A549 (cell line): Measurements from ENCODE around the gene CEBPB. TPM values are rescaled to one million over a fixed set of nuclear protein-coding genes. Genes with fewer than 3 reads are reported as not detected.

Experiments
- ATAC-seq, 2 experiments: fragments of 200-7000 bp in 1 of 2; fragments of >200 bp in 1 of 2; cut with Nextera tagmentation in 1 of 2; cut with Tn5 transposase in 1 of 2; 3 replicates each; pipeline versions ENCODE4 v1.8.0 to v1.9.1; 2018 to 2020; ENCODE audit warnings: mild to moderate bottlenecking in 1 of 2, moderate library complexity in 1 of 2
- CTCF ChIA-PET: fragments of 300-600 bp; sonication (Branson Sonifier 250); formaldehyde crosslinking; extraction: SDS; loops from one replicate; lab custom pipeline; 2021; ENCODE audit warnings: antibody characterized with exemption, inconsistent platforms; lab: Yijun Ruan, JAX
- POLR2A ChIA-PET: fragments of 350-600 bp; formaldehyde crosslinking; extraction: SDS; loops from one replicate; lab custom pipeline; 2021; ENCODE audit warnings: antibody characterized with exemption, inconsistent platforms; lab: Yijun Ruan, JAX
- DNase-seq, 2 experiments: peaks; one replicate each; pipeline versions ENCODE4 v3.0.0 to v3.0.0-alpha.2; 2011 to 2016; ENCODE audit warnings: low read depth in 1 of 2, low spot score in 1 of 2
- FAIRE-seq: peaks from 2 replicates; lab custom pipeline; 2011; peaks lifted over from hg19 to GRCh38; lab: Jason Lieb, UNC
- H3K27ac ChIP-seq, 2 experiments: fragments of >200 bp; sonication (Bioruptor Twin); formaldehyde crosslinking; 3 replicates each; pipeline ENCODE4 v1.5.1; 2016 to 2017
- H3K4me1 ChIP-seq: fragments of >200 bp; sonication (Bioruptor Twin); formaldehyde crosslinking; 3 replicates; pipeline ENCODE4 v1.6.1; 2016
- H3K4me2 ChIP-seq: fragments of >200 bp; sonication (Bioruptor Twin); formaldehyde crosslinking; 3 replicates; pipeline ENCODE4 v1.6.1; 2016
- H3K4me3 ChIP-seq: fragments of >200 bp; sonication (Bioruptor Twin); formaldehyde crosslinking; 3 replicates; pipeline ENCODE4 v1.5.1; 2016
- H3K9me3 ChIP-seq: fragments of >200 bp; sonication (Bioruptor Twin); formaldehyde crosslinking; 3 replicates; pipeline ENCODE4 v1.6.1; 2016
- BHLHE40 ChIP-seq: IDR thresholded peaks from 2 replicates; pipeline ENCODE4 v1.6.1; 2012; ENCODE audit warnings: low read depth, low read length, inconsistent platforms
- CBX8 ChIP-seq: fragments of 200-600 bp; sonication (generic); IDR thresholded peaks from 2 replicates; pipeline ENCODE4 v1.6.1; 2016
- CEBPB ChIP-seq, 2 experiments: fragments of >200 bp in 1 of 2; sonication (Bioruptor Twin) in 1 of 2; formaldehyde crosslinking in 1 of 2; IDR thresholded peaks; 2 replicates each; pipeline ENCODE4 v1.6.1; 2012 to 2016
- CHD4 ChIP-seq: fragments of 200-600 bp; sonication (generic); IDR thresholded peaks from 2 replicates; pipeline ENCODE4 v1.6.1; 2016; ENCODE audit warnings: antibody characterized with exemption, mild to moderate bottlenecking, borderline replicate concordance
- CTCF ChIP-seq: fragments of >200 bp; sonication (Bioruptor Twin); formaldehyde crosslinking; IDR thresholded peaks from 3 replicates; pipeline ENCODE4 v1.5.1; 2016
- EP300 ChIP-seq, 2 experiments: fragments of >200 bp; sonication (Bioruptor Twin); formaldehyde crosslinking; IDR thresholded peaks; 2 replicates in 1 of 2; 3 replicates in 1 of 2; pipeline ENCODE4 v1.6.1; 2016 to 2017
- ESRRA ChIP-seq: fragments of 150-350 bp; IDR thresholded peaks from 2 replicates; pipeline ENCODE4 v1.6.1; 2014; ENCODE audit warnings: mild to moderate bottlenecking, low read length, borderline replicate concordance
- FOSB ChIP-seq: fragments of 250-450 bp; sonication (Bioruptor Pico); IDR thresholded peaks from 2 replicates; pipeline ENCODE4 v1.5.0; 2020; ENCODE audit warnings: mild to moderate bottlenecking, moderate library complexity
- FOSL2 ChIP-seq, 2 experiments: fragments of 450-650 bp in 1 of 2; fragments of >200 bp in 1 of 2; sonication (Bioruptor Twin) in 1 of 2; formaldehyde crosslinking; IDR thresholded peaks; 2 replicates each; pipeline versions ENCODE4 v1.5.0 to v1.6.1; 2016 to 2020; ENCODE audit warnings: mild to moderate bottlenecking in 1 of 2, moderate library complexity in 1 of 2
- GATA3 ChIP-seq: IDR thresholded peaks from 2 replicates; pipeline ENCODE4 v1.6.1; 2012; ENCODE audit warnings: borderline replicate concordance
- HDAC2 ChIP-seq: fragments of 200-600 bp; sonication (generic); IDR thresholded peaks from 2 replicates; pipeline ENCODE4 v1.6.1; 2016
- HES2 ChIP-seq: fragments of >200 bp; sonication (Bioruptor Twin); formaldehyde crosslinking; IDR thresholded peaks from 2 replicates; pipeline ENCODE4 v1.6.1; 2016
- HOXB5 ChIP-seq: fragments of 250-450 bp; sonication (Bioruptor Pico); IDR thresholded peaks from 2 replicates; pipeline ENCODE4 v1.5.0; 2020; ENCODE audit warnings: mild to moderate bottlenecking, moderate library complexity
- JUN ChIP-seq, 2 experiments: fragments of >200 bp; sonication (Bioruptor Twin); formaldehyde crosslinking; IDR thresholded peaks; 2 replicates in 1 of 2; 3 replicates in 1 of 2; pipeline ENCODE4 v1.6.1; 2016 to 2017
- JUNB ChIP-seq: fragments of >200 bp; sonication (Bioruptor Twin); formaldehyde crosslinking; IDR thresholded peaks from 2 replicates; pipeline ENCODE4 v1.6.1; 2016
- KDM1A ChIP-seq: fragments of 200-600 bp; sonication (generic); IDR thresholded peaks from 2 replicates; pipeline ENCODE4 v1.6.1; 2016; ENCODE audit warnings: low read depth, mild to moderate bottlenecking
- KDM5A ChIP-seq: fragments of 200-600 bp; sonication (generic); IDR thresholded peaks from 2 replicates; pipeline ENCODE4 v1.6.1; 2016; ENCODE audit warnings: antibody characterized with exemption, mild to moderate bottlenecking
- MAX ChIP-seq: IDR thresholded peaks from 2 replicates; pipeline ENCODE4 v1.6.1; 2012
- MAZ ChIP-seq: fragments of 150-350 bp; IDR thresholded peaks from 2 replicates; pipeline ENCODE4 v1.6.1; 2014; ENCODE audit warnings: antibody characterized with exemption, low read depth, low read length, borderline replicate concordance
- MYC ChIP-seq: IDR thresholded peaks from 2 replicates; pipeline ENCODE4 v1.6.1; 2012; ENCODE audit warnings: mild to moderate bottlenecking, inconsistent platforms, low read length, improper control_type of control experiment, borderline replicate concordance
- NFE2L2 ChIP-seq: fragments of 150-350 bp; conservative IDR thresholded peaks from 2 replicates; pipeline ENCODE4 v1.6.1; 2014; ENCODE audit warnings: low read length
- NR3C1 ChIP-seq: fragments of >200 bp; sonication (Bioruptor Twin); formaldehyde crosslinking; IDR thresholded peaks from 3 replicates; pipeline ENCODE4 v1.6.1; 2017
- PHF8 ChIP-seq: fragments of 200-600 bp; sonication (generic); IDR thresholded peaks from 2 replicates; pipeline ENCODE4 v1.6.1; 2016; ENCODE audit warnings: low read depth, mild to moderate bottlenecking, antibody characterized with exemption, moderate library complexity, borderline replicate concordance
- POLR2A ChIP-seq: IDR thresholded peaks from 2 replicates; pipeline ENCODE4 v1.6.1; 2012; ENCODE audit warnings: mild to moderate bottlenecking, low read length
- RAD21 ChIP-seq, 2 experiments: fragments of >200 bp in 1 of 2; sonication (Bioruptor Twin) in 1 of 2; formaldehyde crosslinking in 1 of 2; IDR thresholded peaks in 1 of 2; conservative IDR thresholded peaks in 1 of 2; 2 replicates in 1 of 2; 3 replicates in 1 of 2; pipeline ENCODE4 v1.6.1; 2012 to 2018; ENCODE audit warnings: inconsistent platforms in 1 of 2
- SREBF2 ChIP-seq: fragments of 450-650 bp; IDR thresholded peaks from 2 replicates; pipeline ENCODE4 v1.6.1; 2014; ENCODE audit warnings: mild to moderate bottlenecking, moderate library complexity
- TFCP2L1 ChIP-seq: fragments of 250-450 bp; sonication (Bioruptor Pico); IDR thresholded peaks from 2 replicates; pipeline ENCODE4 v1.5.0; 2021; ENCODE audit warnings: mild to moderate bottlenecking
- TP53 ChIP-seq: fragments of 250-450 bp; sonication (Bioruptor Pico); IDR thresholded peaks from 2 replicates; pipeline ENCODE4 v1.5.0; 2021; ENCODE audit warnings: mild to moderate bottlenecking, moderate library complexity
- ZFP36 ChIP-seq: fragments of 450-650 bp; IDR thresholded peaks from 2 replicates; pipeline ENCODE4 v1.6.1; 2014; ENCODE audit warnings: borderline replicate concordance; ENCODE audit not compliant: partially characterized antibody
- ZSCAN20 ChIP-seq: fragments of 250-450 bp; sonication (Bioruptor Pico); IDR thresholded peaks from 2 replicates; pipeline ENCODE4 v1.8.0; 2022; ENCODE audit warnings: mild to moderate bottlenecking, moderate library complexity
- WGBS: methylation state at CpG from one replicate; pipeline ENCODE4 v1.1.6; 2017; ENCODE audit errors: missing lambda C conversion rate; 5-methylcytosine and 5-hydroxymethylcytosine counted together
- polyA plus RNA-seq, 4 experiments: library from polyadenylated mRNA; depleted of rRNA in 3 of 4; stranded (reverse); fragments of >200 nt; fragmentation: RNase III in 1 of 4; extraction: RNeasy Plus Mini Kit Qiagen cat#74134 plus additional on column Dnase treatment in 1 of 4; gene quantifications; 2 replicates in 3 of 4; 3 replicates in 1 of 4; pipeline ENCODE4 v1.2.3, GENCODE V29; 2011 to 2017
- TF ChIP-seq, protein P1 (sequence below): IDR thresholded peaks from 2 replicates; pipeline ENCODE4 v1.6.1; 2012

The CEBPB gene
- polyA plus RNA-seq, 2 of the 4 experiments (the other 2 are of a cell fraction), result 45.4 to 74.0 TPM

GRCh38 chr20:50142812-50143211 lies 47.8 kb upstream of the CEBPB start:
- 77% methylated on average over 6 of the region's 6 CpGs for WGBS

GRCh38 chr20:50144362-50144761 lies 46.3 kb upstream of the CEBPB start:
- H3K9me3 ChIP-seq, result no peaks in the 10 kb centered on the region
- POLR2A ChIA-PET, result interaction anchor here (0.6 to 2.5 kb wide), 7 partner anchors 9 to 33 kb away, joined by 3 to 48 read pairs (median 4); partner anchors contain the start of gene PEDS1
- WGBS, result 3% methylated on average over 4 of the region's 4 CpGs
- peak overlapping the region; percentile 91 to 95 for H3K27ac ChIP-seq
- no peak overlapping the region for H3K4me3 ChIP-seq
- DNase-seq (peak; percentile 49 to 89), ATAC-seq (peak; percentile 89 to 90), FAIRE-seq (no peak)
- H3K4me2 ChIP-seq, result peak overlapping the region; percentile 74
- H3K4me1 ChIP-seq, result peaks cover 72% of the 10 kb centered on the region
- TF ChIP-seq GATA3, result peak; percentile 70; the same call in 1 of the 2 replicates
- TF ChIP-seq NFE2L2, result 0 out of 2 replicates have a peak, but pooled peaks have one; percentile 35
- peak; percentile 65; the same call in 1 of the 2 replicates for TF ChIP-seq MYC
- no peak for TF ChIP-seq CBX8
- TF ChIP-seq CEBPB (IDR thresholded peaks at IDR 0.05), result peak; percentile 93 to 95
- peak; percentile 73 for TF ChIP-seq MAX
- TF ChIP-seq MAZ, result no peak
- TF ChIP-seq HDAC2, result no peak
- TF ChIP-seq ESRRA, result no peak
- TF ChIP-seq FOSB (CRISPR knock-in tag), result no peak
- TF ChIP-seq FOSL2 (IDR thresholded peaks at IDR 0.05), result peak; percentile 82
- TF ChIP-seq FOSL2 (CRISPR knock-in tag; IDR thresholded peaks at IDR 0.05), result peak; percentile 85
- TF ChIP-seq HES2, result peak; percentile 72; the same call in 1 of the 2 replicates
- peak; percentile 69 to 75; a peak in 3 of 5 replicates for TF ChIP-seq EP300 (IDR thresholded peaks at IDR 0.05)
- peak; percentile 62; the same call in 1 of the 2 replicates for TF ChIP-seq JUNB
- peak; percentile 24; the same call in 1 of the 2 replicates for TF ChIP-seq BHLHE40
- peak; percentile 30 to 75; a peak in 4 of 5 replicates for TF ChIP-seq JUN (IDR thresholded peaks at IDR 0.05)
- CTCF ChIA-PET, result interaction anchor here (0.8 to 9.6 kb wide), 8 partner anchors 9 to 168 kb away, joined by 3 to 123 read pairs (median 4); partner anchors contain the start of gene PEDS1

More at GRCh38 chr20:50142812-50143211, 47.8 kb upstream of the CEBPB start:
- TF ChIP-seq BHLHE40, result no peak
- TF ChIP-seq POLR2A, result no peak
- TF ChIP-seq RAD21 (conservative IDR thresholded peaks at IDR 0.05 in 1 of 2, IDR thresholded peaks at IDR 0.05 in 1 of 2), result no peak
- TF ChIP-seq, protein P1, sequence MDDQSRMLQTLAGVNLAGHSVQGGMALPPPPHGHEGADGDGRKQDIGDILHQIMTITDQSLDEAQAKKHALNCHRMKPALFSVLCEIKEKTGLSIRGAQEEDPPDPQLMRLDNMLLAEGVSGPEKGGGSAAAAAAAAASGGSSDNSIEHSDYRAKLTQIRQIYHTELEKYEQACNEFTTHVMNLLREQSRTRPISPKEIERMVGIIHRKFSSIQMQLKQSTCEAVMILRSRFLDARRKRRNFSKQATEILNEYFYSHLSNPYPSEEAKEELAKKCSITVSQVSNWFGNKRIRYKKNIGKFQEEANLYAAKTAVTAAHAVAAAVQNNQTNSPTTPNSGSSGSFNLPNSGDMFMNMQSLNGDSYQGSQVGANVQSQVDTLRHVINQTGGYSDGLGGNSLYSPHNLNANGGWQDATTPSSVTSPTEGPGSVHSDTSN, result no peak
- no peak for TF ChIP-seq NR3C1
- no peak for TF ChIP-seq HDAC2
- TF ChIP-seq ZSCAN20 (CRISPR knock-in tag), result no peak
- TF ChIP-seq HOXB5, result no peak
- TF ChIP-seq ZFP36, result no peak
- no peak for TF ChIP-seq SREBF2
- FAIRE-seq (no peak), ATAC-seq (no peak), DNase-seq (no peak)
- Histone ChIP-seq H3K27ac (peak overlapping the region; percentile 91 to 95), H3K4me3 (no peak overlapping the region), H3K4me1 (peaks cover 87% of the 10 kb centered on the region), H3K9me3 (no peaks in the 10 kb centered on the region), H3K4me2 (peak overlapping the region; percentile 74; the same call in 2 of the 3 replicates)
- ChIA-PET CTCF (interaction anchor here (0.5 to 9.6 kb wide), 6 partner anchors 10 to 58 kb away, joined by 3 to 123 read pairs (median 4); partner anchors contain the start of gene PEDS1), POLR2A (no interaction called here)

DNA sequence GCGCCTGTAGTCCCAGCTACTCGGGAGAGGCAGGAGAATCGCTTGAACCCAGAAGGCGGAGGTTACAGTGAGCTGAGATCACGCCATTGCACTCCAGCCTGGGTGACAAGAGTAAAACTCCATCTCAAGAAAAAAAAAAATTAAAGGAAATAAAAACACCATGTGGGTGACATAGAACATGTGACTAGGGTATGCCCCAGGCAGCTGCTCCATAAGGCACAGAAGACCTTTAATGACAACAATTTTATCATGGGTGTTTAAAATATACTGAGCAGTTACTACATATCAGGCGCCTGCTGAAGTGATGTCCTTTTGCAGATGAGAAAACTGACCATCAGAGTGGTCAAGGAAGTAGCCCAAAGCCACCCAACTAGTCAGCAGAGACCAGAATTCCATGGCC lies 45.1 kb upstream of the CEBPB start:
- Histone ChIP-seq H3K4me2 (peak overlapping the region; percentile 74; the same call in 1 of the 3 replicates), H3K4me1 (peaks cover 73% of the 10 kb centered on the region), H3K9me3 (no peaks in the 10 kb centered on the region), H3K4me3 (no peak overlapping the region), H3K27ac (peak overlapping the region; percentile 91 to 95)
- ChIA-PET POLR2A (interaction anchor here (1.6 to 2.5 kb wide), 3 partner anchors 8 to 24 kb away, joined by 4 to 48 read pairs (median 19); partner anchors contain the start of gene PEDS1), CTCF (interaction anchor here (0.5 to 9.6 kb wide), 3 partner anchors 12 to 621 kb away, joined by 3 to 123 read pairs (median 3); no protein-coding TSS in a partner anchor)
- no peak for DNase-seq
- 93% methylated on average over 6 of the region's 6 CpGs for WGBS
- no peak for FAIRE-seq
- ATAC-seq, result no peak
- TF ChIP-seq KDM1A (no peak), CBX8 (no peak), TFCP2L1 (CRISPR knock-in tag) (no peak), CTCF (no peak), CHD4 (no peak), KDM5A (no peak), EP300 (IDR thresholded peaks at IDR 0.05) (no peak), TP53 (CRISPR knock-in tag) (no peak), MYC (no peak), PHF8 (no peak), POLR2A (no peak), GATA3 (no peak)
- TF ChIP-seq, protein P1, result no peak
